Left ventricle myocardium inferior (tissue), 1 donor: Measurements from ENCODE around the gene CUX1. TPM values are rescaled to one million over a fixed set of nuclear protein-coding genes. Genes with fewer than 3 reads are reported as not detected.
"Not testable (repeated sequence)": the region's sequence is repeated elsewhere in the genome, so short reads cannot be mapped to it uniquely, and the experiment has no call there.

Experiments used
- DNase-seq: peaks from one replicate; pipeline ENCODE4 v3.0.0-alpha.2; 2020
- H3K27ac ChIP-seq: fragments of 200-600 bp; replicated peaks from 2 replicates; pipeline ENCODE4 v1.8.0; 2021
- H3K27me3 ChIP-seq: fragments of 200-600 bp; 2 replicates; pipeline ENCODE4 v1.8.0; 2021; ENCODE audit warnings: low read depth
- H3K36me3 ChIP-seq: fragments of 200-600 bp; 2 replicates; pipeline ENCODE4 v1.8.0; 2021
- H3K4me1 ChIP-seq: fragments of 200-600 bp; 2 replicates; pipeline ENCODE4 v1.8.0; 2021
- H3K4me3 ChIP-seq: fragments of 200-600 bp; 2 replicates; pipeline ENCODE4 v1.8.0; 2021; ENCODE audit warnings: mild to moderate bottlenecking, moderate library complexity
- H3K9me3 ChIP-seq: fragments of 200-600 bp; replicated peaks from 2 replicates; pipeline ENCODE4 v1.8.0; 2021
- intact Hi-C: fragments of 100-400 bp; cut with micrococcal nuclease; formaldehyde crosslinking; loops from one replicate; pipeline ENCODE4 v1.11.0; 2022
- total RNA-seq: library from RNA; stranded (reverse); fragmentation: NEBNext Ultra II Directional; extraction: Animal tissue kit (Norgen Biotek cat#: 25700); gene quantifications from one replicate; pipeline ENCODE4 v1.2.1, GENCODE V29; 2021
- TF ChIP-seq, protein P1 (sequence below): fragments of 200-600 bp; IDR thresholded peaks from 2 replicates; pipeline ENCODE4 v1.8.0; 2021; ENCODE audit warnings: antibody characterized with exemption, mild to moderate bottlenecking, borderline replicate concordance
- donor health status: DM: no; HTN: yes; CAD: no; lungs with severe emphysema.

CUX1 gene
- total RNA-seq, 1 donor from 2014 or later, result 125 TPM

DNA sequence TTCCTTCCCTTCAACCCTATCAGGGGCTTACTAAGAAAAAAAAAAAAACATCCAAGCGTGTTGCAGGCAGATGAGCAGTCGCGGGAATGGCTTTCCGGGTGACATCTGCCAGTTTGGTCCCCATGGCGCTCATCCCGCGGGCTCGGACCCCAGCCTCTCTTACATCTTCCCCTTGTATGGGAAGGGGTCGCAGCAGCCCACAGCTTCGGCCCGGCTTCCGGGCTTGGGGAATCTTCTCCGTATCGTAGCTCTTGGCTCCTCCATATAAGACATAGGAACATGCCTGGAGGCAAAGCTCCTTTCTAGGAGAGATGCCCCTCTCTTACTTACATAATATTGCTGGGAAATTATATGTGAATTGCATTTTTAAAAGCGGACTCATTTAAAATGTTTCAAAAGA lies 99.5 kb downstream of the CUX1 start:
- no peak overlapping the region for H3K4me3 ChIP-seq
- H3K27ac ChIP-seq, result no peak overlapping the region
- TF ChIP-seq, protein P1, sequence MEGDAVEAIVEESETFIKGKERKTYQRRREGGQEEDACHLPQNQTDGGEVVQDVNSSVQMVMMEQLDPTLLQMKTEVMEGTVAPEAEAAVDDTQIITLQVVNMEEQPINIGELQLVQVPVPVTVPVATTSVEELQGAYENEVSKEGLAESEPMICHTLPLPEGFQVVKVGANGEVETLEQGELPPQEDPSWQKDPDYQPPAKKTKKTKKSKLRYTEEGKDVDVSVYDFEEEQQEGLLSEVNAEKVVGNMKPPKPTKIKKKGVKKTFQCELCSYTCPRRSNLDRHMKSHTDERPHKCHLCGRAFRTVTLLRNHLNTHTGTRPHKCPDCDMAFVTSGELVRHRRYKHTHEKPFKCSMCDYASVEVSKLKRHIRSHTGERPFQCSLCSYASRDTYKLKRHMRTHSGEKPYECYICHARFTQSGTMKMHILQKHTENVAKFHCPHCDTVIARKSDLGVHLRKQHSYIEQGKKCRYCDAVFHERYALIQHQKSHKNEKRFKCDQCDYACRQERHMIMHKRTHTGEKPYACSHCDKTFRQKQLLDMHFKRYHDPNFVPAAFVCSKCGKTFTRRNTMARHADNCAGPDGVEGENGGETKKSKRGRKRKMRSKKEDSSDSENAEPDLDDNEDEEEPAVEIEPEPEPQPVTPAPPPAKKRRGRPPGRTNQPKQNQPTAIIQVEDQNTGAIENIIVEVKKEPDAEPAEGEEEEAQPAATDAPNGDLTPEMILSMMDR, result no peak
- peaks cover 32% of the 10 kb centered on the region for H3K36me3 ChIP-seq
- no peaks in the 10 kb centered on the region for H3K9me3 ChIP-seq
- no peak for DNase-seq
- intact Hi-C loops, result no loop called here
- no peaks in the 10 kb centered on the region for H3K27me3 ChIP-seq
- H3K4me1 ChIP-seq, result peaks cover 41% of the 10 kb centered on the region

DNA sequence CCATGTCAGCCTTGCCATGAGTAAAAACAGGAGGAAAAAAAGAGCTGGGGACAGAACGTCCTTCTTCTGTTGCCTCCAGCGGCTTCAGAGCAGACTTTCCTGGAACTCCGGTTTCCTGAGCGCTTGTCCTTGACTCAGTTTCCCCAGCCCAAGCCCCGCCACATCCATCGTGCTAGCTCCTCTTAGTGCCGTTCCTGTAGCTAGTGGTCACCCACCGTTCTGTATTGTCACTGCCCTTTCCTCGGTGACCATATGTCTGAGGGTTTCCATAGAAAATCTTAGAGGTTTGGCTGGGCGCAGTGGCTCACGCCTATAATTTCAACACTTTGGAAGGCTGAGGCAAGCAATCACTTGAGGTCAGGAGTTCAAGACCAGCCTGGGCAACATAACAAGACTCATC lies 100.1 kb downstream of the CUX1 start:
- Histone ChIP-seq H3K4me1 (peaks cover 41% of the 10 kb centered on the region), H3K36me3 (peaks cover 32% of the 10 kb centered on the region), H3K27me3 (no peaks in the 10 kb centered on the region), H3K27ac (no peak overlapping the region), H3K4me3 (no peak overlapping the region), H3K9me3 (no peaks in the 10 kb centered on the region)
- TF ChIP-seq, protein P1, result no peak
- intact Hi-C loops, result no loop called here
- no peak for DNase-seq

DNA sequence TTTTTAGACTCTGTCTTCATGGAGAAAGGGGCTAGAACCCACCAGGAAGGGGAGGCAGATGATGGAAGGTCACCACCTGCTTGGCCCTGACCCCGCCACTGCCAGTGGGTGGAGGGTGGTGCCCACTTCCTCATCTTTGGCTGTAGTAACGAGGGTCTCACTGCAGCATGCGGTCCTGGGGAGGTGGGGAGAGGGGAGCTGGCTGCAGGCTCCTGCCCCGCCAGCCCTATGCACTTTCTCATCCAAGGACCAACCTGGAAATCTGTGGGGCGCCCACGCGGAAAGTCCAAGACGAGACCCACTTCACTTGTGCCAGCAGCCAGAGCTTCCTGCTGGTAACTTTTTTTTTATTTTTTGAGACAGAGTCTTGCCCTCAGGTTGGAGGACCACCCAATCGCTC lies 101.0 kb downstream of the CUX1 start:
- Histone ChIP-seq H3K4me1 (peaks cover 41% of the 10 kb centered on the region), H3K27me3 (no peaks in the 10 kb centered on the region), H3K4me3 (no peak overlapping the region), H3K27ac (no peak overlapping the region), H3K36me3 (peaks cover 32% of the 10 kb centered on the region), H3K9me3 (no peaks in the 10 kb centered on the region)
- TF ChIP-seq, protein P1, result no peak
- intact Hi-C loops, result no loop called here
- no peak for DNase-seq

- H3K9me3 ChIP-seq, result no peaks in the 10 kb centered on the region
- no peaks in the 10 kb centered on the region for H3K27me3 ChIP-seq
- H3K4me1 ChIP-seq, result peaks cover 42% of the 10 kb centered on the region
- no peak overlapping the region for H3K4me3 ChIP-seq
- TF ChIP-seq, protein P1, result no peak
- intact Hi-C loops, result no loop called here
- H3K36me3 ChIP-seq, result peaks cover 32% of the 10 kb centered on the region
- no peak overlapping the region for H3K27ac ChIP-seq
- no peak for DNase-seq
Observed at GRCh38 chr7:101919363-101920115, 102.1 kb downstream of the CUX1 start.

DNA sequence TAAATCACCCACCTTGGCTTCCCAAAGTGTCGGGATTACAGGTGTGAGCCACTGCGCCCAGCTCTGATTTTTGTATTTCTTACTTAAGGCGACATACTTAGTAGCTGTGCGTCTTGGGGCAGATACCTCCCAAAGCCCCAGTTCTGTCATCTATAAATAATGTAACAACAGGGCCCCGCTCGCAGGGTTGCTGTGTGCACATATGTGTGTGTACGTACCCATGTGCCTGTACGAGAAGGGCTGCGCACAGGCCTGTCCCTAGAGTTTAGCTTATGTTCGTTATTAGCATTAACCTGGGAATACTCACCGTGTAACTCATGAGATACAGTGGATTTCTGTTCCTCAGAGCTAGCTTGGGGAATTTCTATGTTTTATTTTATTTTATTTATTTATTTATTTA lies 103.6 kb downstream of the CUX1 start:
- Histone ChIP-seq H3K4me3 (no peak overlapping the region), H3K9me3 (no peaks in the 10 kb centered on the region), H3K27me3 (no peaks in the 10 kb centered on the region), H3K36me3 (peaks cover 28% of the 10 kb centered on the region), H3K27ac (no peak overlapping the region), H3K4me1 (peaks cover 34% of the 10 kb centered on the region)
- TF ChIP-seq, protein P1, result no peak
- no peak for DNase-seq
- intact Hi-C loops, result no loop called here

DNA sequence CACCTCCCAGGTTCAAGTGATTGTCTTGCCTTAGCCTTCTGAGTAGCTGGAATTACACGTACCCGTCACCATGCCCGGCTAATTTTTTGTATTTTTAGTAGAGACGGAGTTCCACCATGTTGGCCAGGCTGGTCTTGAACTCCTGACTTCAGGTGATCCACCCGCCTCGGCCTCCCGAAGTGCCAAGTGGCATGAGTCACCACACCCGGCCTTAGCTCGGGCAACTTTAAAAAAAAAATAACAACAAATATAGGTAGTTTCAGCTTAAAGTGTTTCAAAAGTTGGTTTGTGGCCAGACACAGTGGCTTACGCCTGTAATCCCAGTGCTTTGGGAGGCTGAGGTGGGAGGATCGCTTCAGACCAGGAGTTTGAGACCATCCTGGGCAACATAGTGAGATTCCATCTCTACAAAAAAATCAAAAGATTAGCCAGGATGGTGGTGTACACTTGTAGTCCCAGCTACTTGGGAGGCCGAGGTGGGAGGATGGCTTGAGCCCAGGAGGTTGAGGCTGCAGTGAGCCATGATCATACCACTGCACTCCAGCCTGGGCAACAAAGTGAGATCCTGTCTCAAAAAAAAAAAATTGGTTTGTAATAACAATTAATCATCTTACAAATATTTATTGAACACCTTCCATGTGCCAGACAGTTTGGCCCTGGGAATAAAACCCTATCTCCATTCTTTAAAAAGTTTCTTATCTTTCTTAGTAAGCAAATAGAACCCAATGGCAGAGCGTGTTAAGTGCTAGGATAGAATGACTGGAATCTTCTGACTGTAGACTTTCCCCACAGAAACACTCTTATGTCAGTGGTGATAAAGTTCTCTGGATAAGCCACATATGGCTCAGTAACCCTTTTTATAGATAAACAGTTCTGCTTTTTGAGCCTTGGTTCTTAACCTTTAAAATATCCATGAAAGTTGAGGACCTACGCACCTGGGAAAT lies 104.4 kb downstream of the CUX1 start:
- DNase-seq, H3K4me3 ChIP-seq, H3K9me3 ChIP-seq, intact Hi-C loops, H3K27me3 ChIP-seq: not testable (repeated sequence)
- H3K36me3 ChIP-seq, result peaks cover 21% of the 10 kb centered on the region
- H3K27ac ChIP-seq, result peak overlapping the region; percentile 68
- peaks cover 37% of the 10 kb centered on the region for H3K4me1 ChIP-seq
